Right kidney (tissue), 9 donors: ENCODE results near the gene STIP1.
A peak's percentile ranks its signal among the peaks of the same experiment; 100 is the strongest.

Experiments used
- DNase-seq: peaks from one replicate; pipeline ENCODE4 v3.0.0-alpha.2; 2016
- long read RNA-seq, 8 donors: transcript quantifications; one replicate each; lab custom pipeline, GENCODE V29; 2026

Gene STIP1
- long read RNA-seq, donor 1, transcript STIP1-201 (14 exons, 2,196 nt), result major isoform, 20 of 80 reads
- long read RNA-seq, donor 1, partial matches to known transcripts, result 52 of 80 reads
- long read RNA-seq, donor 1, other reads (novel, unspliced or antisense), result 0 of 80 reads
- long read RNA-seq, donor 2, partial matches to known transcripts, result 17 of 23 reads
- long read RNA-seq, donor 2, other reads (novel, unspliced or antisense), result 0 of 23 reads
- long read RNA-seq, donor 3, partial matches to known transcripts, result 0 of 7 reads
- long read RNA-seq, donor 3, other reads (novel, unspliced or antisense), result 0 of 7 reads
- long read RNA-seq, donor 4, transcript STIP1-211 (5 exons, 772 nt), result major isoform, 5 of 40 reads
- long read RNA-seq, donor 4, transcript STIP1-206 (5 exons, 582 nt), result major isoform, 5 of 40 reads
- long read RNA-seq, donor 4, partial matches to known transcripts, result 23 of 40 reads
- long read RNA-seq, donor 4, other reads (novel, unspliced or antisense), result 0 of 40 reads
- long read RNA-seq, donor 5, transcript STIP1-201 (14 exons, 2,196 nt), result major isoform, 15 of 34 reads
- long read RNA-seq, donor 5, partial matches to known transcripts, result 12 of 34 reads
- long read RNA-seq, donor 5, other reads (novel, unspliced or antisense), result 0 of 34 reads
- long read RNA-seq, donor 6, transcript STIP1-201 (14 exons, 2,196 nt), result major isoform, 5 of 48 reads
- long read RNA-seq, donor 6, partial matches to known transcripts, result 36 of 48 reads
- long read RNA-seq, donor 6, other reads (novel, unspliced or antisense), result 0 of 48 reads
- long read RNA-seq, donor 7, transcript STIP1-201 (14 exons, 2,196 nt), result major isoform, 7 of 82 reads
- long read RNA-seq, donor 7, partial matches to known transcripts, result 69 of 82 reads
- long read RNA-seq, donor 7, other reads (novel, unspliced or antisense), result 0 of 82 reads
- long read RNA-seq, donor 8, transcript STIP1-201 (14 exons, 2,196 nt), result major isoform, 10 of 17 reads
- long read RNA-seq, donor 8, partial matches to known transcripts, result 0 of 17 reads
- long read RNA-seq, donor 8, other reads (novel, unspliced or antisense), result 0 of 17 reads

- DNase-seq, result no peak
Observed at GRCh38 chr11:64185693-64186491, at the start of gene STIP1. Gene STIP1, plus strand, starts transcription at chr11:64186171. Its CDS starts 91 bp downstream, at chr11:64186262.

- no peak for DNase-seq
Observed at GRCh38 chr11:64136765-64137441, 49.1 kb upstream of the STIP1 start.

DNA sequence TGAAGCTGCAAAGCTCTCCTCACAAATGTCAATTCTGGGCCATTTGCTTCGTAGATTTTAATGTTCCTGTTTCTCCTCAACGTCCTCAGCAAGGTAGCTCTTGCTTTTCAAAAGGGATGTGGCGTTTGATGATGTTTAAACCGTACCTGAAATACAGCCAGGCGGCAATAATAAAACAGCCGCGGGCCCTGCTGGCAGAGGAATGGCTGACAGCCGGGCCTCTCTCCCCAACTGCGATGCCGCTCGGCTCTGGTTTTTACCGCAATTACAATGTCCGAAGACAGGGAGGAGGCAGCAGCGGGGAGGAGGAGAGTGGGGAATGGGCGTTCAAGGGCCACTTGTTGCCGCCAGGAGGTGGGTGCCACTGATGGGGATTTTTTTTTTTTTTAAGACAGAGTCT is 47.6 kb upstream of the STIP1 start:
- no peak for DNase-seq

DNA sequence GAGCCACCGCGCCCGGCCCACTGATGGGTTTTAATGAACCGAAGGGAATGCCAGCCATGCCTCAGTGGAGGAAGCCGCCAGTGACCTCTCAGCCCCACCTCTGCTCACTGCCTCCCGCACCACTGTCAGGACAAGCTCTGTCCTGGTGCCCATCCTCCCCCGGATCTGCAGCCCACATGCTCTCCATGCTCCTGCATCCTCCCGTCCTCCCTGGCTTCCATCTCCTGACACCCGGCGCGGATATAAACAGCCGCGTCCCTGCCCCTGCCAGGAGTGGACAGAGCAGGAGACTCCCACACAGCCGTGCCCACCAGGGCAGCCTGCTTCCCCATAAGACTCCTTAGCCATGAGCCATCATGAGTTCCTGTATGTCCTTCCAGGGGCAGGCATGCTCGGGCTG is 46.9 kb upstream of the STIP1 start:
- DNase-seq, result no peak

DNA sequence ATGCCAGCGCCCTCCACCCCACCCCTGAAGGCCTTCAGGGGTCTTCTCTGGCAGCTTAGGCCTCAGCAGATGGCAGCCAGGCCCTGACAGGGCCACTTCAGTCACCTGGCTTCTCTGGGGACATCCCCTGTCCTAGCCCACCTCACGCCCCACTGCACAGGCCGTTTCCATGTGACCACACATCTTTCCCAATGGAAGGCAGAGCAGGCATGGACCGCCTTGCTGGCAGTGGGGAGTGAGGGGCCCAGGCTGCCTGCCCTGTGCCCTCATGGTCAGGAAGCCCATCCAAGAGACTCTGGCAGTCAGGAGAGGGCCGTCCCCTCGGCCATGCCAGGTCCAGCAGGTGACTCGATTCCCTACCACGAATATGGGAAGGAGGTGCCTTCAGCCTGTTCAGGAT is 45.9 kb upstream of the STIP1 start:
- DNase-seq, result no peak

- peak; percentile 63 for DNase-seq
Observed at GRCh38 chr11:64141081-64141783, 44.7 kb upstream of the STIP1 start.

- DNase-seq, result peak; percentile 65
Observed at GRCh38 chr11:64144587-64145472, 41.1 kb upstream of the STIP1 start.

DNA sequence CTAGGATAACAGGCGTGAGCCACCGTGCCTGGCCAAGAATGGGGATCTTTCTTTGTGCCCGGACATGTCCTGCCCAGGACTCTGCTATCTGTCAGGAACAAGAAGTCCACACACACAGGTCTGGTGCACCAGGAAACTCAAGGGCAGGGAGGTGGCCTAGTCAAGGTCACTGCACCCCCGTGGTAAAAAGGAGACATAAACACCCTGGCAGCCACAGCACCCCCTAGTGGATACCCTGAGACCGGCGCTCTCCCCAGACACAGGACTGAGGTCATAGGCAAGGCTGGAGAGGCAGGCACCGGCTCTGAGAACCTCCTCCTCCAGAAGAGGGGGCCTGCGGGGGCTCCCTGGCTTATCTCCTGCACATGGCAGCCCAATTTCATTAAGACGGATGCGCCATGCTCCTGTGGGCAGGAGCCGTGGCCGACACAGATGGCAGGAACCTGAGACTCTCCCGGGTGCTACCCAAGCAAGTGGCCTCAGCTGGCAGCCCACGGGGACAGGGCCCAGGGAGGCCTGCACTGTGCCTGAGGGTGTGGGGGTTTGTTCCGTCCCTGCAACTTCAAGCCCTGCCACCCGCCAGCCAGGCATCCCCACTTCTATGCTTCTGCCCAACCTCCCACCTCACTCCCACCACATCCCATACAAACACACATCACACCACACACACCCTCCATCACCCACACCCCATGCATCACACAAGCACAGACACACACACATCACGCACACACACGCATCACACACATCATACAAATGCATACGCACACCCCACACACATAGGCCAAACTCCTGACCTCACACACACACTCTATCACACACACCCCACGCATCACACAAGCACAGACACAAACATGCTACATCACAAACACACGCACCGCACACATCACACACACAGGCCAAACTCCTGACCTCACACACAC is 39.7 kb upstream of the STIP1 start:
- no peak for DNase-seq

DNA sequence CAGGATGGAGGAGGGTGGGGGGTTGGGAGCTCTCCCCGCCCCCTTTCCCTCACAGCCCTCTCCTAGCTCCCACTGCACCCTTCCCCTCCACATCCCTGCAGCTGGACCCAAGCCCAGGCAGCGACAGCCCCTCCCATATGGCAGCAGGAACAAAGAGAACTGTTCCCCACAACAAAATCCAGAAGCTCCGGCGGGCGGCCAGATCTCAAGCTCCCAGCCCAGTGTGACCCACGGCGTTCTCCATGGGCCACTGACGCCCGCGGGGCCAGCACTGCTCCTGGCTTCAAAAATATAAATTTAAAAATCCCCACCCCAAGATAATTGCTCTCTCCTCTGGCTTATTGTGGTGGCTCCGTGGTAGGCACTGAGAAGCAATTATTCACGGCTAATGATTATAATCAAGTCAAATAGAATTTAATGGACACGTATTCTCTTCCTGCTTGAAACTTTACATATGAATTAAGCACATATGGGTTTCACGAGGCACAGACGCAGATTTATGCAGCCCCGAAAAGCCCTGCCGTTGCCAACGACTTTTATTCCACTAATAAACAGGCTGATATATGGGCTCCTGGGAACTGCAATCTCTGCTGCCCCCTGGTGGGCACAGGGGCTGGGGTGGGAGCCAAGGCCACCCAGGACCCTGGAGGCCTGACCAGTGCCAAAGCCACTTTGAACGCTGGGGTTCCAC is 37.6 kb upstream of the STIP1 start:
- DNase-seq, result peak; percentile 74

DNA sequence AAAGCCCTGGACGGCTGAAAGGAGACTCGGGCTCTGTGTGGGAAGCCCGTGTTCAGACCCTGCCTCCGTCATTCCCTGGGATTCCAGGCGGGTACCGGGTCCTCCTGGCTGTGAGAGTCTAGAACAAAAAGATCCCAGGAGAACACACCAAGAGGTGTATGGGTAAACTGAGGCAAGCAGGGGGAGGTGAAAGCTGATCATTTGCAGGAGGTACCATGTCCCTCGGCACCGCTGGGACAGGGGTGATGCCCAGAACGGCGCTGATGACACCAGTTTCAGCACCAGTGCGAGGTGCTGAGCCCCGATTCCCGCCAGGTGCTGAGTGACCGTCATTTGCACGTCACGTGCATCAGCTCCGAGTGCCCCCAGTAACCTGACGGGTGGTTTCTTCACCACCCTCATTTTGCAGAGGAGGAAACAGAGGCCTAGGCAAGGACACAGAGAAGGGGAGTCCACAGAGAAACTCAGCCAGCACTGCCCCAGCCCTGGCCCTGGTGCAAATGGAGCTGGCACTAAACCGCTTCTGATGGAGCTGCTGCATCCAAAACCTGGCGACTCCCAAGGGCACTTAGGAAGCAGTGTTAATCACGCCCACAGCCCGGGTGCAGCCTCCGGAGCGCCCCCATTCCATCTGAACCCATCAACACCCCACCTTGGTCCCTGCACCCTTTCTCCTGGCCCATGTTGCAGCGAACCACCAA is 36.9 kb upstream of the STIP1 start:
- DNase-seq, result no peak

DNA sequence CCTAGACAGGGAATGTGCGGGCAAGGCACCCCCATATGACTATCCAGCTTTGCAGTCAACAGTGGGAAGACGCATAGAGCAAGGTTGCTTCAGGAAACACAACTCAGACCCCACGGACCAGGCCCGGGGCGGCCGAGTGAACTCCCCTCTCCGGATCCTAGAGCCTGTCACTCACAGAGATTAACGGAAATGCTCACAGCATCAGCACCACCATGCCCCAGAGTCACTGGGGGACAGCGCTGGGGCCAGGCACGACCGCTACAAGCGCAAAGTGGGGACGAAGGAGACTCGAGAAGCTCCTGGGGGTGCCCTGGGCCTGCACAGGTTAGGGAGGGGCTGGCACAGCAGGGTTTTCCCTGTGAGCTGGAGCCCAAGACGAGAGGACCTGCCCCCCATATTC is 35.9 kb upstream of the STIP1 start:
- DNase-seq, result no peak

- peak; percentile 62 for DNase-seq
Observed at GRCh38 chr11:64150481-64151239, 35.3 kb upstream of the STIP1 start.

- DNase-seq, result no peak
Observed at GRCh38 chr11:64151337-64151736, 34.6 kb upstream of the STIP1 start.

DNA sequence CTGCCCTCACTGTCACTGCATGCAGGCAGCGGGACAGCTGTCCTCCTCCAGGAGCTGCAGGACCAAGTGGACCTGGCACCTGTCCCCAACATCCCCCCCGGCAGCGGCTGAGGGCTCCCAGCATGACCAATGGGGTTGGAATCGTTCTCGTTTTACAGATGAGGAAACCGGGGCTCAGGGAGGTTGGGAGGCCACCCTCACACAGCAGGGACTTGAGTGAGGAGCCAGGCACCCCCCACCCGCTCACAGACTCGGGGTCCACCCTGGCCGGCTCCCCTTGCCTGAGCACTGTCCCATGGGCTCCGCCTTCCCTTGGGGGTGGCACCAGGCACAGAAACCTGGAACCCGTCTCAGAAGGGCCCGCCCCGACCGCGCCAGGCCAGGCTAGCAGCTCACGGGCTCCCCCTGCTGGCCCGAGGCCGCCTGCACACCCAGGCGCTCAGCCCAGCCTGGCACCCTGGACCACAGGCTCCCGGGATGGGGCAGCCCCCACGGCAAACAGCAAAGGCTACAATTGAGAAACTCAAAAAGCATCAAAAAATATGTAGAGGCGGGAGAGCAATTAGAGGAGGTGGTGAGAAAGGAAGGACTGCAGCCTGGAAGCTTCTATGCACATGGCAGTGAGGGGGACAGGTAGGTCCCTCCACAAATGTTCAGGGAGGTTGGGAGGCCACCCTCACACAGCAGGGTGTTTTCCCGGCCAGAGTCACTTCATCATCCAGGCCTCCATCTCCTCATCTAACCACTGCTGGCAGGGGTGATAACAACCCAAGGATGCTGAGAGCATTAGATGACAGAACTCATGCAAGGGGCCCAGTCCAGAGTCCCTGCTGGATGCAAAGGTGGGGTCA is 32.9 kb upstream of the STIP1 start:
- DNase-seq, result peak; percentile 75

DNA sequence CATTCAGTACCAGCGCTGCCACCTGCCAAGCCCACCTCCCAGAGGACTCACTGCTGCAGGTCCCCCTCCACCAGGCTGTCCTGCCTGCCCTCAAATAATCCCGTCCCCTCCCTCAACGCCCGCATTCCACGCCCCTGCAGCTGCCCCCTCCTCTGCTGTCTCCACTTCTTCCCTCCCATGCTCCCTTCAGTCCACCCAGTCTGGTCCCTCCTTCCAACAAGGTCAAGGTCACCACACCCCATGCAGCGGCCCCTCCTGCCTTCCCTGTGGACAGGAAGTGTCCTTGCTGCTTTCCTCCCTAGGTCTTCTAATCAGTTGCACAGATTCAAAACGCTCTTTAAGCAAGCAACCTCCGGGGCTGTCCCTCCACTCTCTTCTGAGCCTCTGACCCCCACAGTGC is 32.2 kb upstream of the STIP1 start:
- DNase-seq, result no peak
